Breast epithelium (tissue), 4 donors: Measurements from ENCODE around the gene TRIO. TPM values are rescaled to one million over a fixed set of nuclear protein-coding genes. Genes with fewer than 3 reads are reported as not detected.

Experiments used
- DNase-seq, 2 donors: peaks; one replicate each; pipeline ENCODE4 v3.0.0-alpha.2; 2019; ENCODE audit warnings: low spot score in 2 of 2
- H3K27ac ChIP-seq, 2 donors: fragments of 200-600 bp; sonication (generic) in 1 of 2; one replicate each; pipeline ENCODE4 v1.5.1; 2016 to 2019; ENCODE audit warnings: mild to moderate bottlenecking in 1 of 2
- H3K27me3 ChIP-seq, 2 donors: fragments of 200-600 bp; sonication (generic) in 1 of 2; one replicate each; pipeline versions ENCODE4 v1.5.1 to v1.6.0; 2017 to 2019; ENCODE audit warnings: control low read depth in 1 of 2, mild to moderate bottlenecking in 1 of 2
- H3K36me3 ChIP-seq: fragments of 200-600 bp; one replicate; pipeline ENCODE4 v1.5.1; 2019
- H3K4me1 ChIP-seq, 2 donors: fragments of 200-600 bp; sonication (generic); one replicate each; pipeline ENCODE4 v1.5.1; 2016 to 2019; ENCODE audit warnings: control low read depth in 1 of 2
- H3K4me3 ChIP-seq, 3 donors: fragments of 200-600 bp; sonication (generic); 1 replicate in 2 of 3; 2 replicates in 1 of 3; pipeline ENCODE4 v1.5.1; 2016 to 2019; ENCODE audit warnings: mild to moderate bottlenecking in 3 of 3, moderate library complexity in 2 of 3
- H3K9me3 ChIP-seq, 2 donors: fragments of 200-600 bp; sonication (generic) in 1 of 2; one replicate each; pipeline ENCODE4 v1.5.1; 2016 to 2019; ENCODE audit warnings: control low read depth in 1 of 2
- POLR2A ChIP-seq: fragments of 450-650 bp; IDR thresholded peaks from one replicate; pipeline ENCODE4 v1.6.1; 2016; ENCODE audit warnings: antibody characterized with exemption, mild to moderate bottlenecking, moderate library complexity
- POLR2AphosphoS5 ChIP-seq, 3 donors: sonication (generic); formaldehyde crosslinking; IDR thresholded peaks; one replicate each; pipeline ENCODE4 v1.6.1; 2017; ENCODE audit warnings: antibody characterized with exemption in 3 of 3
- intact Hi-C: fragments of 100-400 bp; cut with DNase I; formaldehyde crosslinking; loops from one replicate; pipeline ENCODE4 v1.15.1; 2023; ENCODE audit warnings: low total_unique reads
- total RNA-seq, 3 donors: library from RNA; depleted of rRNA; stranded (reverse); fragments of >200 nt; gene quantifications; one replicate each; pipeline ENCODE4 v1.1.0, GENCODE V29; 2016
- TF ChIP-seq, protein P1 (sequence below), 3 donors: fragments of 450-650 bp; IDR thresholded peaks; one replicate each; pipeline ENCODE4 v1.5.1; 2016 to 2017; ENCODE audit warnings: antibody characterized with exemption in 3 of 3, mild to moderate bottlenecking in 3 of 3, moderate library complexity in 3 of 3

Gene TRIO
- total RNA-seq, 3 donors from 2014 or later = 191 to 209 (median 193) TPM

DNA sequence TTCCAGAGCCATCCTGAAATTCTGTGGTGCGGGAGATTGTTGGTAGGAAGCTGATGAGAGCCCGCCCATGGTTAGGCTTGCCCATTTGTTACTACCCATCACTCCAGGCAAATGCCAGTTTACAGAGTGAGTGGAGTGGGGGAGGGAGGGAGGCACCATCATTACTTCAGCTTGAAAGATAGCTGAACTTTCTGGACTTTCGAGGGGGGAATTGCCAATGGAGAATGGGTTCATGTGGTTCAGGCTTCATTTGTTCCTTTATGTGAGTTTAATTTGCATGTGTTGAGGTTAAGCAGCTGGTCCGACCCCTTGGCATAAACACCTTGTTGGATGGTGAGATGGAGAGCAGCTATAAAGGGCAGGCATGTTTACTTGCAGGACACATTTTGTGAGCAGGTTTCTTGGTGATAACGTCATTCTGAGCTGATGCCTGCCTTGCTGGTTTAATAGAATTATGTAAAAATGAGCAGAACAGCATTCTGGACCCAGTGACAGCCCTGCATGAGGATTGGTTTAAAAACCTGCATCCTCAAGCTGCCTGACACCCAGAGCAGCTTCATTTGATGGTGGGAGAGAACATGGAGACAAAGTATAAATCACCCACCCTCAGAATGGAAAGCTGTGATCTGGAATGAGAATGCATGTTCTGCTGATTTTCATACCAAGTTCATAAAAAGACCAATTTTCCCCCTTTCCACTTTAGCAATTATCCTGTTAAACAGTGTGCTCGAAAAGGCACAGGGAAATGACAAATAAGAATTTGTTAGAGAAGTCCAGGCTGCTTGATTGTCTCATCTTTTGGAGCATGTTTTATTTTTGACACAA, 106.3 kb downstream of the TRIO start:
- Histone ChIP-seq H3K4me1 (peaks cover 0 to 4% of the 10 kb centered on the region in 2 donors), H3K4me3 (peak overlapping the region in 1 of 3 donors; percentile 49), H3K27ac (no peak overlapping the region), H3K36me3 (no peaks in the 10 kb centered on the region), H3K9me3 (no peaks in the 10 kb centered on the region), H3K27me3 (no peaks in the 10 kb centered on the region)
- DNase-seq = no peak
- TF ChIP-seq POLR2A (no peak), POLR2AphosphoS5 (IDR thresholded peaks at IDR 0.05) (no peak)
- TF ChIP-seq, protein P1, sequence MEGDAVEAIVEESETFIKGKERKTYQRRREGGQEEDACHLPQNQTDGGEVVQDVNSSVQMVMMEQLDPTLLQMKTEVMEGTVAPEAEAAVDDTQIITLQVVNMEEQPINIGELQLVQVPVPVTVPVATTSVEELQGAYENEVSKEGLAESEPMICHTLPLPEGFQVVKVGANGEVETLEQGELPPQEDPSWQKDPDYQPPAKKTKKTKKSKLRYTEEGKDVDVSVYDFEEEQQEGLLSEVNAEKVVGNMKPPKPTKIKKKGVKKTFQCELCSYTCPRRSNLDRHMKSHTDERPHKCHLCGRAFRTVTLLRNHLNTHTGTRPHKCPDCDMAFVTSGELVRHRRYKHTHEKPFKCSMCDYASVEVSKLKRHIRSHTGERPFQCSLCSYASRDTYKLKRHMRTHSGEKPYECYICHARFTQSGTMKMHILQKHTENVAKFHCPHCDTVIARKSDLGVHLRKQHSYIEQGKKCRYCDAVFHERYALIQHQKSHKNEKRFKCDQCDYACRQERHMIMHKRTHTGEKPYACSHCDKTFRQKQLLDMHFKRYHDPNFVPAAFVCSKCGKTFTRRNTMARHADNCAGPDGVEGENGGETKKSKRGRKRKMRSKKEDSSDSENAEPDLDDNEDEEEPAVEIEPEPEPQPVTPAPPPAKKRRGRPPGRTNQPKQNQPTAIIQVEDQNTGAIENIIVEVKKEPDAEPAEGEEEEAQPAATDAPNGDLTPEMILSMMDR (IDR thresholded peaks at IDR 0.05) = no peak
- intact Hi-C loops = no loop called here

DNA sequence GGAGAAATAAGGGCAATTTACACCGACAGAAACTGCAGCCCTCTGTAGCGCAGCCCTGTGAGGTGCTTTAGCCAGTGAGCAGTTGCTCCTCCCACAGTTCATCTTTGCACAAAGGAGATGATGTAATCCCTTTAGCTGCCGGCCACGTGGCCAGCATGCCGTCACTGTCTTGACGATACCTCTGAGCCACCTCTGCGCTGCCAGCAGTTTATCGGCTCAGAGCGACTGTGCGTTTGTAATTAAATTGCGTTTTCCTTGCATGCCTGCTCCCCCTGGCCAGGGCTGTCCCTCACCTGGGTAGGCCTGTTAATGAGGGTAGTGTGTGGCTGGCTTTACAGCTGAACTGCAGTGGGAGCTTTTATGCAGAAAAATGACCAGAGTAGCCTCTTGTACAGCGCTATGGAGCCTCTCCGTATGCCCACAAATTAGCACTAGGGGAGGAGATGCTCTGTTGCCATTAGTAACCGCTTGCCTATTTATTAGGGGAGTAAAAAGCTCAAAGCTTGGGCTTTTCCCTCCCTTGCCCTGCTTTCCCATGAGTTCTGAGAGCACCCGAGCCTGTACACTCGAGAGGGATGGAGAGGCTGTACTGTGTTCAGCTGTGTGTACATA, 107.0 kb downstream of the TRIO start:
- H3K27me3 ChIP-seq = no peaks in the 10 kb centered on the region
- H3K4me3 ChIP-seq = peak overlapping the region in 2 of 3 donors; percentile 27 to 49
- intact Hi-C loops = no loop called here
- H3K27ac ChIP-seq = peak overlapping the region; percentile 41 to 43
- H3K9me3 ChIP-seq = no peaks in the 10 kb centered on the region
- peak; percentile 60 to 77 for DNase-seq
- H3K36me3 ChIP-seq = no peaks in the 10 kb centered on the region
- peaks cover 0 to 4% of the 10 kb centered on the region in 2 donors for H3K4me1 ChIP-seq
- TF ChIP-seq POLR2AphosphoS5 (IDR thresholded peaks at IDR 0.05) (peak in 2 of 3 donors; percentile 58 to 63), POLR2A (no peak)
- TF ChIP-seq, protein P1 (IDR thresholded peaks at IDR 0.05) = no peak

DNA sequence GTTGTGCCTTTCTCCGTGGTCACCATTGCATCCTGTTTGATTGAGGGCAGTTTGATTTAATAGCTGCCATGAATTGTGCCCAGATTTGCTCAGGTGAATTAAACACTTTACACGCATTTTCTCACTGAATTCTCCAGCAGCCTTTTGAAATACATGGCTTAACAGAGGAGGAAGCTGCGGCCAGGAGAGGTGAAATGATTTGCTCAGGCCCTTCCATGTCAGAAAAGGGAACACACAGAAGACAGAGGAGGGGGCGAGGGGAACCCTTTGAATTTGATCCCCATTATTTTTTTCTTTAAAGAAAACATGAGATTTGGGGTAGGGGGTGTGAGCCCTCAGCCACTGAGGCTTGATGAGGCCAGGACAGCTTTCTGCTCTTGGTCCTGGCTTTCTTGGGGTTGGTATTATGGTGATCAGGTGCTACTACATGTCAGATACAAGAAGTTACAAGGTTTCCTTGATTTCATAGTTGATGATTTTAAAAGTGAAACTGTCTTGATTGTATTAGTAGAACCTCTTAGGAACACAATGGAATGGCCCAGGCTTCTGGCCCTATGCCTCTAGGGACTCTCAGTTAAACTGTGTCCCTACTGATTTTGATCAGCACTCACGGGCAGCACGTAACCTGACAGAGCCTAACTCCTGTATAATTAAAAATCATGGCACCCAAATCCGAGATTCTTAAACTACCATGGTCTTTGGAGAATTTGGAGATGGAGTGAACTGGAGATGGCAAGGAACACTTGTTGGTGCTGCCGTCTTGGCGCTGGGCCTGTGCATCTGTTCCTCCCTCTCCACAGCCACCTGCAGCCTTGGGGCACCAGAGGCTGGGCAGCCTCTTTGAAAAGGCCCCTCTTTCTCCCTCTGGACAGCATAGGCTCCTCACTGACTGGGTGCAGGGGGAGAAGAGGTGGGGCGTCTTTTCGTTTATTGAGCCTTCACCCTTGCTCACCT, 107.9 kb downstream of the TRIO start:
- no peaks in the 10 kb centered on the region for H3K27me3 ChIP-seq
- H3K27ac ChIP-seq = peak overlapping the region; percentile 41 to 43
- no peaks in the 10 kb centered on the region for H3K36me3 ChIP-seq
- no peak for DNase-seq
- H3K9me3 ChIP-seq = no peaks in the 10 kb centered on the region
- intact Hi-C loops = no loop called here
- TF ChIP-seq, protein P1 (IDR thresholded peaks at IDR 0.05) = no peak
- TF ChIP-seq POLR2AphosphoS5 (IDR thresholded peaks at IDR 0.05) = no peak
- H3K4me3 ChIP-seq = no peak overlapping the region
- peaks cover 0 to 4% of the 10 kb centered on the region in 2 donors for H3K4me1 ChIP-seq

DNA sequence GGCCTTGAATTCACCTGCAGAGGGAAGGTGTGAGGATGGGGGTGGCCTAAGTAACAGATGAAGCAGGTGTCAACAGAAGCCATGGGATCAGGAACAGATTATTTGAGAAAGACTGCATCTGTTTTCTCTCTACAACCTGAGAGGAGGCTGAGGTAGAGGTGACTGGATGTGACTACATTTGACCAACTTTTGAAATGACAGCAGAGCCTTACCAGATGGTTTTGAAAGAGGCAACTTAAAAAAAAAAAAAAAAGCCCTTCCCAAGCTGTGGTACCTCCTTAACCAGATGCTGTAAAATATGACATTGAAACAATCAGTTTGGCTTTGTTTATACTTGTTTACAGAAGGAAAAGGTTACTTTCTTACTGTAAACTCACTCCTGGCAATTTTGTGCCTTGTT, 108.6 kb downstream of the TRIO start:
- TF ChIP-seq POLR2AphosphoS5 (IDR thresholded peaks at IDR 0.05) = no peak
- no peak for TF ChIP-seq POLR2A
- TF ChIP-seq, protein P1 (IDR thresholded peaks at IDR 0.05) = no peak
- H3K36me3 ChIP-seq = no peaks in the 10 kb centered on the region
- H3K4me3 ChIP-seq = no peak overlapping the region
- intact Hi-C loops = no loop called here
- H3K9me3 ChIP-seq = no peaks in the 10 kb centered on the region
- peak overlapping the region in 1 of 2 donors; percentile 43 for H3K27ac ChIP-seq
- H3K27me3 ChIP-seq = no peaks in the 10 kb centered on the region
- H3K4me1 ChIP-seq = peaks cover under 1 to 7% of the 10 kb centered on the region in 2 donors
- DNase-seq = no peak
